Hepatocyte (in vitro differentiated cells): Measurements from ENCODE around the gene TSPYL1.

ENCODE experiments used
- CTCF ChIP-seq: fragments of 200-600 bp; sonication (generic); IDR thresholded peaks from 2 replicates; pipeline ENCODE4 v1.5.1; 2016; ENCODE audit warnings: antibody characterized with exemption, mild to moderate bottlenecking; ENCODE audit not compliant: poor library complexity
- EZH2 ChIP-seq: fragments of 200-600 bp; sonication (generic); IDR thresholded peaks from 2 replicates; pipeline ENCODE4 v1.6.1; 2016; ENCODE audit warnings: antibody characterized with exemption, mild to moderate bottlenecking, borderline replicate concordance

DNA sequence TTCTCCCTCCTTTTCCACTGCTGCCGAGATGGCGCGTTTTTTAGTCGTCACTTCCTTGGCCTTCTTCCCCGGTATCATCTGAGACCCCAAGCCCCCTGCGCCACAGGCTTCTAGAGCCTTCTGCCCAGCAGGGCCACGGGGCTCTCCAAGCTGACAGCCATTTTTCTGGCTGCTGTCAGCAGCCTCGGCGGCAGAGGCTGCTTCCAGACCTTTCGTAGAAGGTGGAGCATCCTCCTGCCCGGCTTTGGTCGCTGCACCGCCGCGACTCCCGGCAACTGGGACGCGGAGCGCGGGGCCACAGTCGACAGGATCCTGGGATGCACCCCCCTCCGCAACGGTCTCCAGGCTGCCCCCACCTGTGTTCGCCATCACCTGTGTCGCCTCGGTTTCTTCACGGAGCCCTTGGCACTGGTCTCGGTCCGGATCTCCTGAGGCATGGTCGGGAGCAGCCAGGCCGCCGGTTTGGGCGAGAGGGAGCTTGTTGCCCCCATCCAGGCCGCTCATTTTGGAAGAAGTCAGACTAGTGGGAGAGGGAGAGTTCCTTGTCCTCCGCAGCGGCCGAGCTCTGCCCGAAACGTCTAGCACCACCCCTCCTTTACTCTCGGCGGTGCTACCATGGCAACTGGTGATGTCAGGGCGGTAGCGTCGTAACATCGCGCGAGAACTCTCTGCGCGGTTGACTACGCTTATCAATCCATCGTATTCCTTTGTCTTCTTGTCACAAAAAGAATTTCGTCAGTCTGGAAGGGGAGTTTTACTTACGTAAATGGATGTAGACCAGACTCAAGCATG lies 26.0 kb downstream of the TSPYL1 start, which contains the start of gene TSPYL4:
- TF ChIP-seq EZH2 (no peak), CTCF (no peak)
